ENCODE results near the gene FGF22. TPM values are rescaled to one million over a fixed set of nuclear protein-coding genes. Genes with fewer than 3 reads are reported as not detected.

The FGF22 gene
- total and polyA plus RNA-seq, 2 of the 8 experiments (the other 6 are each of a cell fraction or from before 2014, with no cell fraction given): 0.44 to 1.7 TPM

DNA sequence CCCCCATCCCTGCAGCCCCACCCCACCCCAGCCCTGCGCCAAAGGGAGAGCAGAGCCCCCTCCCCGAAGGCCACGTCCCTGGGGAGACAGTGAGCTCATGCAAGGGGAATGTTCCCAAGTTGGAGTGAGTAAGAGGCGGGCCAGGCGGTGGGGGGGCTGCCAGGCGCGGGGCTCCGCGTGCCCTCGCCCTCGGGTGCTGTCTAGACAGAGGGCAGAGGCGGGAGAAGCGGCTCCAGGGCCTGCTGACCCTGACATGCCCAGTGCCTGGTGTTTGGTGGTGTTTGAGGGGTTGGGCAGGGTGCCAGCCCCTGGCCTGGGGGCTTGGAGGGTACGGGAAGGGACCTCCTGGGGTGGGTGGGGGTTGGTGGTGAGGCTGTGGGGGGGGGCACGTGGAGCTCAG, 37.5 kb downstream of the FGF22 start:
- no peak overlapping the region for H3K14ac ChIP-seq (ENCODE audit: insufficient read length)
- no peak overlapping the region for H3K4me3 ChIP-seq (ENCODE audit: extremely low read depth in 1 of 4, insufficient read depth in 2 of 4, low read depth in 3 of 4, low read length in 4 of 4)
- no peak overlapping the region for H3K4ac ChIP-seq (replicated peaks; ENCODE audit: insufficient read length, low read depth, low read length)
- H3K4me1 ChIP-seq (replicated peaks in 1 of 4; ENCODE audit: control insufficient read depth in 3 of 4, insufficient read depth in 4 of 4, low read length in 3 of 4): peaks cover 0 to 10% (median 1%) of the 10 kb centered on the region in 4 experiments; a peak in 4 of 7 replicates
- H3K4me2 ChIP-seq (ENCODE audit: insufficient read depth in 1 of 2, low read depth in 2 of 2, low read length in 2 of 2): no peak overlapping the region
- POLR2A ChIA-PET (ENCODE audit: partially characterized antibody): interaction anchor here (1.1 to 1.4 kb wide), 2 partner anchors 14 to 31 kb away, joined by 3 to 5 read pairs; partner anchors contain the start of gene PALM
- no peak overlapping the region for H4K91ac ChIP-seq (replicated peaks; ENCODE audit: insufficient read length, low read length)
- H3K18ac ChIP-seq (ENCODE audit: extremely low read depth, low read length): no peak overlapping the region
- H3K79me2 ChIP-seq (ENCODE audit: control insufficient read depth in 1 of 2, insufficient read depth in 2 of 2, low read length in 2 of 2): no peaks in the 10 kb centered on the region
- H2BK20ac ChIP-seq (ENCODE audit: low read length): no peak overlapping the region
- no peak for DNase-seq (ENCODE audit: low read depth in 1 of 2, low spot score in 2 of 2)
- no peak overlapping the region for H2AFZ ChIP-seq (ENCODE audit: low read length)
- no peak overlapping the region for H2AK5ac ChIP-seq (ENCODE audit: low read depth, low read length)
- H2BK120ac ChIP-seq (replicated peaks; ENCODE audit: low read depth, low read length): no peak overlapping the region
- peaks cover 0 to 7% of the 10 kb centered on the region in 2 experiments for H4K20me1 ChIP-seq (replicated peaks in 1 of 2; ENCODE audit: control insufficient read depth in 1 of 2, insufficient read depth in 2 of 2, low read length in 2 of 2)
- no peak overlapping the region for H3K56ac ChIP-seq (replicated peaks; ENCODE audit: insufficient read length, low read depth, low read length)
- WGBS, 2 experiments (ENCODE audit: extremely low coverage in 1 of 2, insufficient coverage in 1 of 2, insufficient read length in 1 of 2, insufficient replicate concordance in 2 of 2, low coverage in 1 of 2, low lambda C conversion rate in 2 of 2, missing lambda C conversion rate in 1 of 2): 53% methylated on average over 13 of the region's 15 CpGs; no CpG with 5 or more reads in 1 of the 2 experiments
- H3K9ac ChIP-seq (replicated peaks in 1 of 4; ENCODE audit: extremely low read depth in 1 of 4, low read depth in 3 of 4, low read length in 3 of 4): no peak overlapping the region
- FAIRE-seq: no peak
- no peak overlapping the region for H2BK12ac ChIP-seq (ENCODE audit: low read depth, low read length)
- CTCF ChIA-PET (ENCODE audit: partially characterized antibody): interaction anchor here (0.6 to 1.2 kb wide), 5 partner anchors 9 to 167 kb away, joined by 3 to 5 read pairs (median 3); no protein-coding TSS in a partner anchor
- H2BK15ac ChIP-seq (ENCODE audit: low read length): no peak overlapping the region
- no peak for TF ChIP-seq RNF2 (IDR thresholded peaks at IDR 0.05; ENCODE audit: borderline replicate concordance, low read depth, low read length, missing control alignments, poor library complexity, severe bottlenecking)
- TF ChIP-seq KDM4A (IDR thresholded peaks at IDR 0.05; ENCODE audit: low read depth, low read length, severe bottlenecking): no peak
- no peak for TF ChIP-seq YY1 (IDR thresholded peaks at IDR 0.05; ENCODE audit: low read depth, low read length)
- no peak for TF ChIP-seq BCL11A (IDR thresholded peaks at IDR 0.05; ENCODE audit: low read depth in 2 of 2, low read length in 2 of 2)
- no peak for TF ChIP-seq CHD2 (IDR thresholded peaks at IDR 0.05; ENCODE audit: low read length)
- TF ChIP-seq POU5F1 (IDR thresholded peaks at IDR 0.05; ENCODE audit: low read depth, low read length): no peak
- TF ChIP-seq GTF2F1 (IDR thresholded peaks at IDR 0.05; ENCODE audit: borderline replicate concordance, low read depth, low read length): no peak
- TF ChIP-seq KDM1A (IDR thresholded peaks at IDR 0.05; ENCODE audit: borderline replicate concordance, low read length): no peak
- no peak overlapping the region for H4K5ac ChIP-seq (ENCODE audit: insufficient read length, low read depth, low read length)
- H3K27me3 ChIP-seq (replicated peaks in 1 of 4; ENCODE audit: control insufficient read depth in 3 of 4, extremely low read depth in 1 of 4, insufficient read depth in 3 of 4, low read length in 3 of 4): peaks cover 0 to 22% (median 10%) of the 10 kb centered on the region in 4 experiments; a peak in 5 of 7 replicates
- H3K27ac ChIP-seq (ENCODE audit: low read depth, low read length): no peak overlapping the region
- no peak overlapping the region for H4K8ac ChIP-seq (ENCODE audit: extremely low read depth, insufficient read depth, low read length)
- no peaks in the 10 kb centered on the region for H3K9me3 ChIP-seq (ENCODE audit: insufficient read depth in 2 of 2, low read depth in 1 of 2, low read length in 1 of 2)
- no peak overlapping the region for H3K23ac ChIP-seq (ENCODE audit: insufficient read length)
- no peak overlapping the region for H2BK5ac ChIP-seq (ENCODE audit: low read depth, low read length)
- H3K79me1 ChIP-seq (ENCODE audit: low read depth, low read length): 0 out of 2 replicates have a peak, but pooled peaks cover 3% of the 10 kb centered on the region
- H3K36me3 ChIP-seq (ENCODE audit: control insufficient read depth in 2 of 4, insufficient read depth in 4 of 4, low read length in 3 of 4): no peaks in the 10 kb centered on the region
- peaks cover 6% of the 10 kb centered on the region; the same call in 1 of the 2 replicates for H3K23me2 ChIP-seq (ENCODE audit: low read depth, low read length)
